ENCODE results near the gene PPOX.

PPOX gene

GRCh38 chr1:161176468-161177111 lies 10.4 kb downstream of the PPOX start:
- no peak for DNase-seq

- DNase-seq, result peak; percentile 97
Observed at GRCh38 chr1:161177112-161177935, 11.1 kb downstream of the PPOX start, which contains the start of gene B4GALT3. TSS of gene B4GALT3 (minus strand) at chr1:161177507. CDS start at chr1:161176060, 1,447 bp downstream.

DNA sequence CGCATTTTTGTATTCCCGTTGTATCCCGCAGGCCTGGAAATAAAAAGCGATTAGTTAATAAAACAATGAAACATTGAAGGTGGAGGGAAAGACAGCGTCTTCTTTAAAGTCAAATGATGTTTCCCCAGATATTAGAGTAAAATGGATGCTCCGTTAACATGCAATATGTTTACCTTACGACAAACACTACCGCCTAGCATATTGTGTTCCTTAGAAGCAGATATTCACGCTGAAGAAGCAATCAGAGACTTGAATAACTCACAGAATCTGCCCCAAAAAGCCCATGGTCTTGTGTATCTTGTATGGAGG lies 11.7 kb downstream of the PPOX start:
- DNase-seq, result no peak

DNA sequence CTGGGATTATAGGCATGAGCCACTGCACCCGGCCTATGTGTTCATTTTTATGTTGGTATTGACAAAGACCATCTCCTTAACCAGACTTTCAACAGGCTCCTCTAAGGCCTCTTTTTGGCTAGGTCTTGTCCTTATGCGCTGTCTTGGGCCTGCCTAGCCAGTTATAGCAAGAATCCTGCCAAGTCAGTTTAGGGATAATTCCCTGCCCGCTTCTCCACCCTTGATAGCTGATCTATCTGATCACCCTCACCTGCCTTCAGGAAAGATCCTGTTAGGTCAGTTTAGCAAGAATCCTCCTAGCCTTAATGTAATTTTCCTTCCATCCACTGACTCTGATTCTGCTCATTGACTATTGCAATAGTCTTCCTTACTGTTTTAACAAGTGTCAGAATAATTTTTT lies 13.5 kb downstream of the PPOX start:
- peak; percentile 50 for DNase-seq

GRCh38 chr1:161180639-161181038 lies 14.4 kb downstream of the PPOX start:
- no peak for DNase-seq

DNA sequence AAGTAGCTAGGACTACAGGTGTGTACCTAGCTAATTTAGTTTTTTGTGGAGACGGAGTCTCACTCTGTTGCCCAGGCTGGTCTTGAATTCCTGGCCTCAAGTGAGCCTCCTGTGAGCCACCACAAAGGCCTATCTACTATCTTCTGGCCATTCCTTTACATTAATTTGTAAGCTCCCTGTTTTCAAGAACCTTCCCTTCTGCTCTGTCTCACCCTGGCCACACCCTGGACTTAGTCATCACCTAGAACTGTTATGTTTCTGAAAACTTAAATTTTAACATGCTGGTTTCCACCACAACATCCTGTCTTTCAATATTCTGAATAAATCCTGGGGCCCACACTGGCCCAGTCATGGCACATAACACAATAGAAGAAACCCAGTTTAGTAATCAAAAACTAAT lies 16.0 kb downstream of the PPOX start:
- peak; percentile 83 for DNase-seq

- DNase-seq, result peak; percentile 87
Observed at GRCh38 chr1:161185282-161185682, 19.1 kb downstream of the PPOX start.

DNA sequence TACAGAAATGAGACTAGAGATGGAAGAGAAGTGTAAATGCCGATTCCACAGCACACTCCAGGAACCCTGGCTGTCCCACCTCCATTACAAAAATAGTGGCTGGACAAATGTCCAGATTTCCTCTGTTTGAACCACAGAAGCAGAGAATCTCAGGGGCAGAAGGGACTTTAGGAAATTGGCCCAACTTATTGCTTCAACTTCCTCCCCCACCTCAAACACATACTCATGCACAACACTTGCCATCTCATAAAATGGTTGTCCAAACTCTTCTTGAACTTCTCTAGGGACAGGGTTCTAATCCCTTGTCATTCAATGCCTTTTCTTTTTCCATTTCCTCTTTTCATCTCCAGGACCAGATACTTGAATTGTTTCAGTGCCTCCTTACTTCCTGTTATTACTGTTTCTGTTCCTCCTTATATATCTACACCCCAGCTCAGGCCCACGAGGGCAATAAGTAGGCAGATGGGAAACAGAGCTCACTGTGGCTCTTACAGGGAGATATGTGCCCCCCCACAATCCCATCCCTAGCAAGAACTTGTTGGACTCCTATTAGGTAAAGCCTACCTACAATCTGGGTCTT lies 19.6 kb downstream of the PPOX start:
- DNase-seq, result no peak

DNA sequence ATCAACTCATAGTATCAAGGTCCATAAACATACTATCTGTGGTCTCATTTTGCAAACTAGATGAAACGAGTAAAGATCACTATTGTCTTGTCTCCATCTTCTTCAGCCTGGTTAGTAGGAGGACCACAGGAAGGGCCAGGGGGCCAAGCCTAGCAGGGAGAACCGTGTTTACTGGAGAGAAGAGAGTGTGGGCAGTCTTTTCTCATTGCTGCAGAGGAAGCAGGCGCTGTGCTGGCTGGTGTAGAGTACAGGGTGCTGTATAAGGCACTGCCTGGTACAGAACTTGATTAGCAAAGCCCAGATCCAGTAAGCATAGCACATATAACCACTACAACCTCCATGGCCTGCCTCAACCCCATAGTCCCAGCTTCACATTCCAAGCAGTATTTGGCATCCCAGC lies 21.1 kb downstream of the PPOX start:
- DNase-seq, result no peak

GRCh38 chr1:161188381-161188780 lies 22.2 kb downstream of the PPOX start:
- DNase-seq, result no peak

- no peak for DNase-seq
Observed at GRCh38 chr1:161189036-161189435, 22.8 kb downstream of the PPOX start.

DNA sequence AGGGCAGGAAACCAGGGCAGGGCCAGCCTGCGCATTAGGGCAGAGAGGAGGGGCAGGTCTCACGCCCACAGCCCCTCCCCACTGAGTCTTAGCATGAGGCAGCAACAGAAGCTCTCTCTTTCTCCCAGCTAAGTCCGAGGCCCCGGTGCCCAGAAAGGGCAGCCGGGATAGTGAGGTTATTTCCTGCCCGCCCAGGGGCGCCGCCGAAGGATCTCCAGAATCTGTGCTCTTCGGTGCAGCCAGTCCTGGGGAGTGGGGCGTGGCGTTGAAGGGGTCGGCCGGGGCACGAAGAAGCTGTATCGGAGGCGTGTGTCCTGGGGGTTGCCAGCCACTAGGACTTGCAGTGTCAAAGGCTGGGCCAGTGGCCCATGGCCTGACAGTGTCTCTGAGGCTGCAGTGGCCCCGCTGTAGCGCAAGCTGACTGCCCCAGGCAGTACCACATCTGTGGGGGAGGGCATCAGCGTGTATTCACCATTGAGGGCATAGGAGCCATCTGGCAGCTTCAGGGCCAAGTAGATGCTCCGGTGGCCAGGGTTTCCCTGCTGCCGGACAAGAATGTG lies 24.8 kb downstream of the PPOX start:
- no peak for DNase-seq

DNA sequence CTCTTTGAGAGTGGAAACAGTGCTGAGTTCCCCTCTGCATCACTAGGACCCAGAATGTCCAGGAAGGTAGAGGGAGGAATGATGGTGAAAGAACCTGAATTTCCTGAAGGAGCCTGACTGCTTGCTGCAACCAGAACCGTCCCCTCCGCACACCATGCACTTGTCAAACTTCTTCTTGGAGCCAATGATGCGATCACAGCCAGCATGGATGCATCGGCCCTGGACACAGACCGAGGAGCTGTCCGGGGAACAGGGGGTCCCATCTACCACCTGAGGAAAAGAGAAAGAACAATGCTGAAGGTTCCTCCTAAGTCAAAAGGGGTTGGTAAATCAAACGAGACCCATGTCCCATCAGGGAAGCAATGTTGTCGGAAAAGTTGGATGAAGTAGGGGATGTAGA lies 25.7 kb downstream of the PPOX start:
- DNase-seq, result no peak

- DNase-seq, result peak; percentile 87
Observed at GRCh38 chr1:161192476-161193465, 26.5 kb downstream of the PPOX start.

- no peak for DNase-seq
Observed at GRCh38 chr1:161193561-161194235, 27.5 kb downstream of the PPOX start.

DNA sequence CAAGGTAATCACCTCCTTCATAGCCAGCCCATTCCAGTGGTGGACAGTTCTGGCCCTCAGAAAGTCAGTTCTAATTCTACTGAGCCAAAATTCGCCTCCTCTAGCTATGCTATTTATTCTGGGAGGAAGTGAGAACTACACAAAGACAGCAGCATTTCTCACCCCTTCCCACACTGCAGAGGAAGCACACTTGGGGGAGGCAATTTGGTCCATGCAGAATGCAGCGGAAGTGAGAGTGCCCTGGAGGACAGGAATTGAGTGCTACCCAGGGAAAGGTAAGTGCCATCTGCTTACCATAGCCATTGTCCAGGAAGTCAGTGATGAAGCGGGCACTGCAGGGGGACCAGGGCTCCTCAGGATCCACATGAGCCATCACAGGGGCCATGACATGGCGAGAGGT lies 28.9 kb downstream of the PPOX start:
- DNase-seq, result no peak

DNA sequence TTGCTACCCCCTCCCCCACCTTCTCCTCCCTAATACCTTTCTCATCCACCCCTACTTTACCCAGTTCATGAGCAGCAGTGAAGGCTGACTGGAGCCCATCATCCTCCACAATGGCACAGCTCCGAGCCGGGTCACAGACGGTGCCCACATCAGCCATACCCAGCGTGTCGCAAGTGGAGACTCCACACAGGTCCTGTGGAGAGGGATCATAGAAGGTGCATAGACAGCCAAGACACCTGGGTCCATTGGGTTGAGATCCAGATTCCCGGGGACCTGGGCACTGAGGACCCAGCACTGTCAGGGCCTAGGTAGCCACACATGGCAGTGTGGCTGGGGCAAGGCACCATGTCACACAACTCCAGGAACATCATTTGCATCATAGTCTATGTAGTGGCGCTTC lies 29.9 kb downstream of the PPOX start:
- no peak for DNase-seq

DNA sequence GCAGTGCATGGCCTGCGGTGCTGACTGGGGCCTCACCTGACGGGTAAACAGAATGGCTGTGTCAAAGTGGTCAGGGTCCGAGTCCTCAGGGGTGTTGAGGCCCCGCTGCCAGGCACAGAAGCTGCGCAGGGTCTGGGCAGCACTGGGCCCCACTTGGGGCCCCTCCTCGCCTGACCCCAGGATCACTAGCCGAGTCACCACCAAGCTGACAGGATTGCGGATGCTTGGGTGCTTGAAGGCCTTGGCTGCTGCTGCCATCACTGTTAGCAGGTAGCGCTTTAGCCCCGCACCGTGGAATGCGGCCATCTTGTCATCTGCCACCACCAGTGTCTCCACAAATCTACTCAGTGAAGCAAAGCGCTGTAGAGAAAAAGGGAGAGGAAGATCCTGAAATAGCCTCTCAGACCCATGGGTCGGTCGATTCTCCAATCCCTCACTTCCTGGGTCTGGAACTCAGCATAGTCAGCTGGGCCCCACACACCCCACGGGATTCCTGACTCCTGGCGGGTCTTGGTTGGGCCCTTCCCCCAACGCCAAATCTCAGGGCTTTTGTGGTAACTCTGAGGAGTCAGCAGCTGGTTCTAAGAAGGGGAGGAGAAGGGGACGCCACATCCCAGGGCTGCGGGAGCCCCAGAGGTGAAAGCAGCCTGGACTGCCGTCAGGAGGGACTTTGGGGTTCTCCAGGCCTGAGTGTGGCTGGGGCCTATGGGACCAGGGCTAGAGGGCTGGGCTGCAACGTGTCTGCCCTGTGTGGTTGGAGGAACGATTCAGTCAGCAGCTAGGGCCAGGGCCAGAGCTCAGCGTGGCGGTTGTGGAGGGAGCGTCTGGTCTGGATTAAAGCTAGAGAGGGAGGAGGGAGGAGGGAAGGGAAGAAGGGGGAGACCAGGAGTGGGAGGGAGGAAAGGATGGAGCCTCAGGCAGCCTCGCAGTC lies 30.6 kb downstream of the PPOX start:
- no peak for DNase-seq

DNA sequence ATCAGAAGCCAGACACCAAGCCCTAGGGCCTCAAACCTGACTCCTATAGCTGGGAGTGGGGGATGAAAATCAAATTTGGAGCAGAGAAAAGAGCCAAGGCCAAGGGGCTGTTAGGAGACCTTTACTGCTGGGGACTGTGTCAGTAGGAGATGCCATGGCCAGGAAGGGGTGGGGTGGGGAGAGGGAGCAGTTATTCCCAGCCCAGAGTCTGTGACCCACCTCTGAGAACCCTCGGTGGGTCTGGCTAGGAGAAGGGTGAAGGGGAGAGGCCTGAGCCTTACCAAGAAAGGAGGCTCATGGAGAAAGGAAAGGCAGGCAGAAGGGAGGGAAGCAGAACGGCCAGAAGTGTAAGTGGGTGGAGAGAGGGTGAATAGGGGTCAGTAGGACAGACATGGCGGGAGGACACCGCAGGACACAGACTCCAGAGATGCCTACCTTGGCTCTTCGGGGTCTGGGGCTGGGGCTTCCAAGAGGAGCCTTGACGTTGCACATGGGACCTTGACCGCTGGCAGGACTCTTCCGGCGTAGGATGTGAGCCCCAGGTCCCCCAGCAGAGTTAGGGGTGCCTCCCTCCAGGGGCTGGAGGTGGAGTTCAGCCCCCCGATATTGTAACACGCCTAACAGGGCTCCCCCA lies 31.5 kb downstream of the PPOX start:
- no peak for DNase-seq

DNA sequence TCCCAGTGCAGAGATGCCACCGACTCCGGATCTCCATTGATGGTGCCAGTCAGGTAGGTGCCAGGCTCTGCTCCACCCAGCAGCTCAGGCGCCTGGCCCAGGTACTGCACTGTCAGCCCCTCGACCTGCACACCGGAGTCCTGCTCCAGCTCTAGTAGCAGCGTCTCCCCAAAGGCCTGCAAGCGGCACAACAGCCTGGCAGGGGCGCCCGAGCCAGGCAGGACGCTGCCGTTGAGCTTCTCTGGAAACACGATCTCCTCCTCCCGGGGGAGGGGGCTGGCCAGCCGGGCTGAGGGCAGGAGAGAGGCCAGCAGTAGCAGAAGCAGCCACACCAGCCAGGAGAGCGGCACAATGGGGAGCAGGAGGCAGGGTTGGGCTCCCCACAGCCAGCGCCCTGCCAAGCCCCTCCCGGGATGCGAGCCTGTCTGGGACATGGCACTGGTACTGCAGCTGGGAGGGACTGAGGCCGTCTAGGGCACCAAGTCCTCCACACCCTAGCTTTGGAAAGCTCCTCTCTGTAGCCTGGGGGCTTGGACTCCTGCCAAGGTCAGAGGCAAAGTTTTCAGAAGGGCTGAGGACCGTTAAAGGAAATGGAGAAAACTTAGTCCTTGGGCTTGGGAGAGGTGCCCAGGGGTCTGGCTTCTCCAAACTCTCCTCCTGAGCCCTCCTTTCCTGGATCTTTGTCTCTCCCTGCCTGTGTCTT lies 32.1 kb downstream of the PPOX start:
- DNase-seq, result no peak
